Epithelial cell of esophagus (primary cell): ENCODE measurements around the gene RPS6KA2.

ENCODE experiments used
- DNase-seq: peaks from one replicate; pipeline ENCODE4 v3.0.0; 2010; ENCODE audit warnings: low read depth
- H3K4me3 ChIP-seq: 2 replicates; pipeline ENCODE4 v1.5.1; 2011; ENCODE audit warnings: mild to moderate bottlenecking, low read length, control low read depth
- CTCF ChIP-seq: IDR thresholded peaks from 2 replicates; pipeline ENCODE4 v1.5.1; 2011; ENCODE audit warnings: low read depth, mild to moderate bottlenecking, low read length, control low read depth, inconsistent platforms; ENCODE audit not compliant: insufficient read depth; ENCODE audit errors: missing control alignments

RPS6KA2 gene

GRCh38 chr6:166484863-166485262 is 142.2 kb downstream of the RPS6KA2 start:
- no peak for DNase-seq
- H3K4me3 ChIP-seq: no peak overlapping the region
- TF ChIP-seq CTCF: no peak

GRCh38 chr6:166483573-166484250 is 143.3 kb downstream of the RPS6KA2 start:
- no peak for TF ChIP-seq CTCF
- no peak overlapping the region for H3K4me3 ChIP-seq
- DNase-seq: no peak

- TF ChIP-seq CTCF: no peak
- DNase-seq: no peak
- H3K4me3 ChIP-seq: no peak overlapping the region
These were observed 144.0 kb downstream of the RPS6KA2 start for GRCh38 chr6:166483026-166483425.

GRCh38 chr6:166478782-166479592 is 148.1 kb downstream of the RPS6KA2 start:
- no peak for TF ChIP-seq CTCF
- no peak for DNase-seq
- H3K4me3 ChIP-seq: no peak overlapping the region

- H3K4me3 ChIP-seq: no peak overlapping the region
- DNase-seq: no peak
These were observed 149.2 kb downstream of the RPS6KA2 start for GRCh38 chr6:166477647-166478365.

More at GRCh38 chr6:166477647-166478365, 149.2 kb downstream of the RPS6KA2 start:
- no peak for TF ChIP-seq CTCF
